ENCODE data around the gene PER3. TPM values are rescaled to one million over a fixed set of nuclear protein-coding genes. Genes with fewer than 3 reads are reported as not detected.

Gene PER3
- total RNA-seq, 1 experiment from 2014 or later, result 9.0 TPM

GRCh38 chr1:7753641-7754040 is 30.4 kb upstream of the PER3 start:
- no peaks in the 10 kb centered on the region for H3K27me3 Mint-ChIP-seq (ENCODE audit: low read depth)
- H3K9me3 Mint-ChIP-seq, result no peaks in the 10 kb centered on the region; a peak in 1 of 5 replicates
- Histone ChIP-seq H4K91ac (ENCODE audit: insufficient read length, low read depth, low read length) (no peak overlapping the region), H3K4me2 (ENCODE audit: insufficient read depth, insufficient read length, low read length) (no peak overlapping the region), H3K79me1 (ENCODE audit: insufficient read depth, low read depth, low read length, poor library complexity, severe bottlenecking) (no peaks in the 10 kb centered on the region), H2AFZ (ENCODE audit: low read length) (no peak overlapping the region), H3K23me2 (ENCODE audit: insufficient read length, low read depth, low read length, poor library complexity, severe bottlenecking) (no peaks in the 10 kb centered on the region), H3K4me1 (ENCODE audit: insufficient read depth, low read length) (peaks cover 5% of the 10 kb centered on the region; the same call in 1 of the 2 replicates), H2BK120ac (ENCODE audit: low read depth, low read length, poor library complexity, severe bottlenecking) (no peak overlapping the region), H4K5ac (ENCODE audit: insufficient read length, low read depth, low read length) (no peak overlapping the region), H2BK12ac (ENCODE audit: insufficient read length, low read depth, low read length) (no peak overlapping the region), H2AK5ac (ENCODE audit: insufficient read length, low read length) (no peak overlapping the region), H2BK5ac (ENCODE audit: insufficient read length, low read length) (no peak overlapping the region), H2BK20ac (ENCODE audit: low read depth, low read length, poor library complexity, severe bottlenecking) (no peak overlapping the region), H3K18ac (ENCODE audit: insufficient read length, low read depth, low read length) (no peak overlapping the region), H4K20me1 (ENCODE audit: control insufficient read depth, insufficient read depth, insufficient read length) (no peaks in the 10 kb centered on the region), H4K8ac (replicated peaks; ENCODE audit: insufficient read length, low read depth, low read length) (no peak overlapping the region), H3K79me2 (ENCODE audit: insufficient read depth, low read length) (no peaks in the 10 kb centered on the region), H3K14ac (ENCODE audit: insufficient read depth, low read length) (no peak overlapping the region), H3K23ac (ENCODE audit: insufficient read length, low read depth, low read length) (no peak overlapping the region), H3K4ac (ENCODE audit: low read depth, low read length) (no peak overlapping the region), H3K27ac (ENCODE audit: insufficient read length, low read depth, low read length) (no peak overlapping the region), H3T11ph (ENCODE audit: low read length) (no peak overlapping the region), H3K56ac (ENCODE audit: insufficient read length, low read depth, low read length) (no peak overlapping the region), H3K9me3 (ENCODE audit: control insufficient read depth, low read depth, low read length) (no peaks in the 10 kb centered on the region), H3K9ac (ENCODE audit: extremely low read depth, insufficient read length, low read length) (no peak overlapping the region), H2BK15ac (ENCODE audit: low read depth, low read length) (no peak overlapping the region), H3K27me3 (ENCODE audit: insufficient read depth, low read length) (no peaks in the 10 kb centered on the region)
- peaks cover 0 to 4% (median 0%) of the 10 kb centered on the region in 3 experiments; a peak in 2 of 7 replicates for H3K36me3 Mint-ChIP-seq (ENCODE audit: insufficient read depth in 1 of 3, low read depth in 3 of 3)
- no CpG with 5 or more reads among the region's 3 CpGs for WGBS (ENCODE audit: extremely low coverage, insufficient read length, low lambda C conversion rate)
- no peak overlapping the region for H3K27ac Mint-ChIP-seq
- no peak overlapping the region for H3K4me3 Mint-ChIP-seq
- no peak for DNase-seq
- TF ChIP-seq, protein P1, sequence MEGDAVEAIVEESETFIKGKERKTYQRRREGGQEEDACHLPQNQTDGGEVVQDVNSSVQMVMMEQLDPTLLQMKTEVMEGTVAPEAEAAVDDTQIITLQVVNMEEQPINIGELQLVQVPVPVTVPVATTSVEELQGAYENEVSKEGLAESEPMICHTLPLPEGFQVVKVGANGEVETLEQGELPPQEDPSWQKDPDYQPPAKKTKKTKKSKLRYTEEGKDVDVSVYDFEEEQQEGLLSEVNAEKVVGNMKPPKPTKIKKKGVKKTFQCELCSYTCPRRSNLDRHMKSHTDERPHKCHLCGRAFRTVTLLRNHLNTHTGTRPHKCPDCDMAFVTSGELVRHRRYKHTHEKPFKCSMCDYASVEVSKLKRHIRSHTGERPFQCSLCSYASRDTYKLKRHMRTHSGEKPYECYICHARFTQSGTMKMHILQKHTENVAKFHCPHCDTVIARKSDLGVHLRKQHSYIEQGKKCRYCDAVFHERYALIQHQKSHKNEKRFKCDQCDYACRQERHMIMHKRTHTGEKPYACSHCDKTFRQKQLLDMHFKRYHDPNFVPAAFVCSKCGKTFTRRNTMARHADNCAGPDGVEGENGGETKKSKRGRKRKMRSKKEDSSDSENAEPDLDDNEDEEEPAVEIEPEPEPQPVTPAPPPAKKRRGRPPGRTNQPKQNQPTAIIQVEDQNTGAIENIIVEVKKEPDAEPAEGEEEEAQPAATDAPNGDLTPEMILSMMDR (conservative IDR thresholded peaks at IDR 0.05), result no peak
- H3K4me1 Mint-ChIP-seq, result peaks cover 15 to 28% of the 10 kb centered on the region in 2 experiments

All from H9 (cell line).